Measurements from ENCODE around the gene DCP2.

Gene DCP2

GRCh38 chr5:112967520-112968083, 9.0 kb upstream of the DCP2 start:
- DNase-seq (ENCODE audit: low read depth, low spot score): no peak

GRCh38 chr5:112968411-112969106, 8.0 kb upstream of the DCP2 start:
- DNase-seq (ENCODE audit: low read depth, low spot score): no peak

GRCh38 chr5:112971276-112971675, 5.3 kb upstream of the DCP2 start:
- no peak for DNase-seq (ENCODE audit: low read depth, low spot score)

- no peak for DNase-seq (ENCODE audit: low read depth, low spot score)
These were observed 3.6 kb upstream of the DCP2 start for GRCh38 chr5:112973036-112973435.

- no peak for DNase-seq (ENCODE audit: low read depth, low spot score)
These were observed 2.7 kb upstream of the DCP2 start for GRCh38 chr5:112973904-112974303.

- no peak for DNase-seq (ENCODE audit: low read depth, low spot score)
These were observed 1.7 kb upstream of the DCP2 start for GRCh38 chr5:112974901-112975300.

- no peak for DNase-seq (ENCODE audit: low read depth, low spot score)
These were observed 722 bp upstream of the DCP2 start for GRCh38 chr5:112975721-112976431.

- no peak for DNase-seq (ENCODE audit: low read depth, low spot score)
These were observed 853 bp downstream of the DCP2 start for GRCh38 chr5:112977440-112977861.

GRCh38 chr5:112978836-112979235, 2.2 kb downstream of the DCP2 start:
- no peak for DNase-seq (ENCODE audit: low read depth, low spot score)

- no peak for DNase-seq (ENCODE audit: low read depth, low spot score)
These were observed 3.1 kb downstream of the DCP2 start for GRCh38 chr5:112979723-112980122.

GRCh38 chr5:112983363-112983762, 6.8 kb downstream of the DCP2 start:
- DNase-seq (ENCODE audit: low read depth, low spot score): no peak

GRCh38 chr5:112986224-112986623, 9.6 kb downstream of the DCP2 start:
- no peak for DNase-seq (ENCODE audit: low read depth, low spot score)

GRCh38 chr5:112995764-112996618, 19.4 kb downstream of the DCP2 start:
- DNase-seq (ENCODE audit: low read depth, low spot score): peak; percentile 65

GRCh38 chr5:112996830-112997374, 20.3 kb downstream of the DCP2 start:
- DNase-seq (ENCODE audit: low read depth, low spot score): no peak

- DNase-seq (ENCODE audit: low read depth, low spot score): no peak
These were observed 21.7 kb downstream of the DCP2 start for GRCh38 chr5:112998296-112998695.

- no peak for DNase-seq (ENCODE audit: low read depth, low spot score)
These were observed 23.9 kb downstream of the DCP2 start for GRCh38 chr5:113000466-113000865.

- no peak for DNase-seq (ENCODE audit: low read depth, low spot score)
These were observed 25.8 kb downstream of the DCP2 start for GRCh38 chr5:113002423-113002822.

GRCh38 chr5:113003763-113004162, 27.2 kb downstream of the DCP2 start:
- DNase-seq (ENCODE audit: low read depth, low spot score): no peak

GRCh38 chr5:113005454-113005853, 28.9 kb downstream of the DCP2 start:
- no peak for DNase-seq (ENCODE audit: low read depth, low spot score)

GRCh38 chr5:113017881-113018635, 41.5 kb downstream of the DCP2 start:
- DNase-seq (ENCODE audit: low read depth, low spot score): no peak

All from activated CD4-positive, CD25-positive, alpha-beta regulatory T cell treated with anti-CD3 and anti-CD28 coated beads, Interleukin-2, amount 50 U/mL, for 16 hours (primary cell).